ENCODE data around the gene MAP4K3.

The MAP4K3 gene

DNA sequence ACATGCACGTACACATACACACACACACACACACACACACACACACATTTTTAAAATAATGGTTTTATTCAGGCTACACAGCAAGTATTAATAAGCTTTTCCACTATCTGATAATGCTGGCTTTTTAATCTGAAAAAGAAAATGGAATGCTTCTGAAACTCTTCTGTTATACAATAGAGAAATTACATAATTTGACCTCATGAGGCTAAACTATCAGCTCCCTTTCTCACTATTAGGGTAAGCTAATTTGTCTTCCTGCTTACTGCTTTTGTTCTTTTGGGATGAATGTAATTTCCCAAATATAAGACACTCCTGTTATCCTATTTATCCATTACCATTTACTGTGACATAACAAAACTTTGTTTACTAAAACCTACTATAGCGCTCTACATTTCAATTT, 41.8 kb downstream of the MAP4K3 start:
- Histone ChIP-seq H3K27me3 (ENCODE audit: insufficient read depth, poor library complexity, severe bottlenecking) (no peaks in the 10 kb centered on the region), H3K27ac (replicated peaks) (no peak overlapping the region), H3K4me3 (replicated peaks; ENCODE audit: insufficient read depth, low read length) (no peak overlapping the region)
- TF ChIP-seq, protein P1, sequence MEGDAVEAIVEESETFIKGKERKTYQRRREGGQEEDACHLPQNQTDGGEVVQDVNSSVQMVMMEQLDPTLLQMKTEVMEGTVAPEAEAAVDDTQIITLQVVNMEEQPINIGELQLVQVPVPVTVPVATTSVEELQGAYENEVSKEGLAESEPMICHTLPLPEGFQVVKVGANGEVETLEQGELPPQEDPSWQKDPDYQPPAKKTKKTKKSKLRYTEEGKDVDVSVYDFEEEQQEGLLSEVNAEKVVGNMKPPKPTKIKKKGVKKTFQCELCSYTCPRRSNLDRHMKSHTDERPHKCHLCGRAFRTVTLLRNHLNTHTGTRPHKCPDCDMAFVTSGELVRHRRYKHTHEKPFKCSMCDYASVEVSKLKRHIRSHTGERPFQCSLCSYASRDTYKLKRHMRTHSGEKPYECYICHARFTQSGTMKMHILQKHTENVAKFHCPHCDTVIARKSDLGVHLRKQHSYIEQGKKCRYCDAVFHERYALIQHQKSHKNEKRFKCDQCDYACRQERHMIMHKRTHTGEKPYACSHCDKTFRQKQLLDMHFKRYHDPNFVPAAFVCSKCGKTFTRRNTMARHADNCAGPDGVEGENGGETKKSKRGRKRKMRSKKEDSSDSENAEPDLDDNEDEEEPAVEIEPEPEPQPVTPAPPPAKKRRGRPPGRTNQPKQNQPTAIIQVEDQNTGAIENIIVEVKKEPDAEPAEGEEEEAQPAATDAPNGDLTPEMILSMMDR (IDR thresholded peaks at IDR 0.05; ENCODE audit: insufficient read depth, low read length), result no peak
- TF ChIP-seq, protein P2, sequence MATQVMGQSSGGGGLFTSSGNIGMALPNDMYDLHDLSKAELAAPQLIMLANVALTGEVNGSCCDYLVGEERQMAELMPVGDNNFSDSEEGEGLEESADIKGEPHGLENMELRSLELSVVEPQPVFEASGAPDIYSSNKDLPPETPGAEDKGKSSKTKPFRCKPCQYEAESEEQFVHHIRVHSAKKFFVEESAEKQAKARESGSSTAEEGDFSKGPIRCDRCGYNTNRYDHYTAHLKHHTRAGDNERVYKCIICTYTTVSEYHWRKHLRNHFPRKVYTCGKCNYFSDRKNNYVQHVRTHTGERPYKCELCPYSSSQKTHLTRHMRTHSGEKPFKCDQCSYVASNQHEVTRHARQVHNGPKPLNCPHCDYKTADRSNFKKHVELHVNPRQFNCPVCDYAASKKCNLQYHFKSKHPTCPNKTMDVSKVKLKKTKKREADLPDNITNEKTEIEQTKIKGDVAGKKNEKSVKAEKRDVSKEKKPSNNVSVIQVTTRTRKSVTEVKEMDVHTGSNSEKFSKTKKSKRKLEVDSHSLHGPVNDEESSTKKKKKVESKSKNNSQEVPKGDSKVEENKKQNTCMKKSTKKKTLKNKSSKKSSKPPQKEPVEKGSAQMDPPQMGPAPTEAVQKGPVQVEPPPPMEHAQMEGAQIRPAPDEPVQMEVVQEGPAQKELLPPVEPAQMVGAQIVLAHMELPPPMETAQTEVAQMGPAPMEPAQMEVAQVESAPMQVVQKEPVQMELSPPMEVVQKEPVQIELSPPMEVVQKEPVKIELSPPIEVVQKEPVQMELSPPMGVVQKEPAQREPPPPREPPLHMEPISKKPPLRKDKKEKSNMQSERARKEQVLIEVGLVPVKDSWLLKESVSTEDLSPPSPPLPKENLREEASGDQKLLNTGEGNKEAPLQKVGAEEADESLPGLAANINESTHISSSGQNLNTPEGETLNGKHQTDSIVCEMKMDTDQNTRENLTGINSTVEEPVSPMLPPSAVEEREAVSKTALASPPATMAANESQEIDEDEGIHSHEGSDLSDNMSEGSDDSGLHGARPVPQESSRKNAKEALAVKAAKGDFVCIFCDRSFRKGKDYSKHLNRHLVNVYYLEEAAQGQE (IDR thresholded peaks at IDR 0.05; ENCODE audit: insufficient replicate concordance, low read depth), result no peak
- no peak for TF ChIP-seq POLR2AphosphoS5 (IDR thresholded peaks at IDR 0.05; ENCODE audit: low read depth)
- TF ChIP-seq SPI1 (IDR thresholded peaks at IDR 0.05; ENCODE audit: borderline replicate concordance, low read depth), result no peak
- no peak for TF ChIP-seq GABPA (IDR thresholded peaks at IDR 0.05; ENCODE audit: low read depth)
- no peak for DNase-seq (ENCODE audit: low read depth in 1 of 2, low spot score in 1 of 2)

DNA sequence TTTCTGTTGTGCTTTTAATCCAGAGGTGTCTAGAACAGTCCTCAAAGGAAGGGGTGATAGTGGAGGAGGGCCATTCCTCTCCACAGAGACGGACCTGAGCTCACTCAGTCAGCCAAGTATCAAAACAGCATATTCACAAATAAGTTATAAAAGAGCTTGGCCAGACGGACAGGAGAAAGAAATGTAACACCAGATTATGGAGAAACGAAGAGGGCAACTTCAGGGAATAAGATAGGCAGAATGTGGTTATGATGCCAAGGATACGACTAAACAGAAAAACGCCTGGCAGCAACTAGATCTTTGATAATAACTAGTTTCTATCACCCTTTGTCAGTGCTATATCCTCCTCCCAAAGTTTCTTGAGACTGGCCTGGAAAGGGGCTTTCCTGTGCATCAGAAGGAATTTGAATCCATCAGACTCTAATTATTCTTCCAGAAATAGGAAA, 42.5 kb downstream of the MAP4K3 start:
- H3K27ac ChIP-seq (replicated peaks), result no peak overlapping the region
- no peak for DNase-seq (ENCODE audit: low read depth in 1 of 2, low spot score in 1 of 2)
- no peak overlapping the region for H3K4me3 ChIP-seq (replicated peaks; ENCODE audit: insufficient read depth, low read length)
- H3K27me3 ChIP-seq (ENCODE audit: insufficient read depth, poor library complexity, severe bottlenecking), result no peaks in the 10 kb centered on the region
- no peak for TF ChIP-seq GABPA (IDR thresholded peaks at IDR 0.05; ENCODE audit: low read depth)
- TF ChIP-seq POLR2AphosphoS5 (IDR thresholded peaks at IDR 0.05; ENCODE audit: low read depth), result no peak
- TF ChIP-seq, protein P2 (IDR thresholded peaks at IDR 0.05; ENCODE audit: insufficient replicate concordance, low read depth), result no peak
- TF ChIP-seq, protein P1 (IDR thresholded peaks at IDR 0.05; ENCODE audit: insufficient read depth, low read length), result no peak
- no peak for TF ChIP-seq SPI1 (IDR thresholded peaks at IDR 0.05; ENCODE audit: borderline replicate concordance, low read depth)

DNA sequence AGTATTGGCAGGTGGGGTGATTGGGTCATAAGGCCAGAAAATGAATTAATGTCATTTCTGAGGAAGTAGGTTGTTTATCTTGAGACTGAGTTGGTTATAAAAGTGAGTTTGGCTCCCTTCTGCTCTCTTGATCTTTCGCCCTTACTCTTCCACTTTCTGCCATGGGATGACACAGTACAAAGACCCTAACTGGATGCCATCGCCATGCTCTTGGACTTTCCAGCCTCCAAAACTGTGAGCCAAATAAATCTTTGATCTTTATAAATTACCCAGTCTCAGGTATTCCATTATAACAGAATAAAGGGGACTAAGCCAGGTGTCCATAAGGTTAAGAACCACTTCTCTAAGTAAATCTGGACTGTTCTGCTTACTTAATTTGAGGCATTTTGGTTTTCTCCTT, 44.4 kb downstream of the MAP4K3 start:
- Histone ChIP-seq H3K27me3 (ENCODE audit: insufficient read depth, poor library complexity, severe bottlenecking) (no peaks in the 10 kb centered on the region), H3K27ac (replicated peaks) (no peak overlapping the region), H3K4me3 (replicated peaks; ENCODE audit: insufficient read depth, low read length) (no peak overlapping the region)
- TF ChIP-seq POLR2AphosphoS5 (IDR thresholded peaks at IDR 0.05; ENCODE audit: low read depth) (no peak), GABPA (IDR thresholded peaks at IDR 0.05; ENCODE audit: low read depth) (no peak), SPI1 (IDR thresholded peaks at IDR 0.05; ENCODE audit: borderline replicate concordance, low read depth) (no peak)
- TF ChIP-seq, protein P1 (IDR thresholded peaks at IDR 0.05; ENCODE audit: insufficient read depth, low read length), result no peak
- TF ChIP-seq, protein P2 (IDR thresholded peaks at IDR 0.05; ENCODE audit: insufficient replicate concordance, low read depth), result no peak
- no peak for DNase-seq (ENCODE audit: low read depth in 1 of 2, low spot score in 1 of 2)

Data from HL-60 (cell line).